ENCODE data around the gene NAA10. TPM values are rescaled to one million over a fixed set of nuclear protein-coding genes. Genes with fewer than 3 reads are reported as not detected.

The NAA10 gene
- total RNA-seq, 2 experiments from 2014 or later: 79.5 to 84.3 TPM

GRCh38 chrX:153938226-153938786, 3.5 kb upstream of the NAA10 start:
- peaks cover 12% of the 10 kb centered on the region for H3K4me1 Mint-ChIP-seq
- DNase-seq (no peak), ATAC-seq (ENCODE audit: low read depth) (no peak)
- POLR2A ChIA-PET: interaction anchor here (0.6 to 8.7 kb wide), 4 partner anchors 9 to 80 kb away, joined by 3 to 69 read pairs (median 5); partner anchors contain the start of gene ARHGAP4
- no peak overlapping the region for H3K27ac Mint-ChIP-seq
- H3K9me3 Mint-ChIP-seq: no peaks in the 10 kb centered on the region
- no peaks in the 10 kb centered on the region for H3K27me3 Mint-ChIP-seq
- H3K36me3 Mint-ChIP-seq: peaks cover 1% of the 10 kb centered on the region
- no peak overlapping the region for H3K4me3 Mint-ChIP-seq

- Mint-ChIP-seq H3K27me3 (no peaks in the 10 kb centered on the region), H3K27ac (no peak overlapping the region), H3K36me3 (peaks cover 1% of the 10 kb centered on the region), H3K9me3 (no peaks in the 10 kb centered on the region), H3K4me1 (peaks cover 12% of the 10 kb centered on the region), H3K4me3 (no peak overlapping the region)
- DNase-seq (no peak), ATAC-seq (ENCODE audit: low read depth) (no peak)
- POLR2A ChIA-PET: interaction anchor here (8.7 kb wide), 1 partner anchor 13 kb away, joined by 69 read pairs; the partner anchor contains the start of gene ARHGAP4
Measured at GRCh38 chrX:153937056-153937455, 2.2 kb upstream of the NAA10 start.

- Mint-ChIP-seq H3K36me3 (peaks cover 5% of the 10 kb centered on the region), H3K4me3 (peak overlapping the region; percentile 64), H3K27ac (peak overlapping the region; percentile 56), H3K27me3 (no peaks in the 10 kb centered on the region), H3K4me1 (peaks cover 9% of the 10 kb centered on the region), H3K9me3 (no peaks in the 10 kb centered on the region)
- DNase-seq (no peak), ATAC-seq (ENCODE audit: low read depth) (no peak)
- POLR2A ChIA-PET: interaction anchor here (1.1 to 8.7 kb wide), 3 partner anchors 11 to 40 kb away, joined by 3 to 69 read pairs (median 4); partner anchors contain the start of gene ARHGAP4
Measured at GRCh38 chrX:153935326-153935851, 552 bp upstream of the NAA10 start.

- POLR2A ChIA-PET: interaction anchor here (0.6 to 8.7 kb wide), 4 partner anchors 10 to 67 kb away, joined by 4 to 69 read pairs (median 4); partner anchors contain the start of gene ARHGAP4
- H3K9me3 Mint-ChIP-seq: no peaks in the 10 kb centered on the region
Measured at GRCh38 chrX:153934148-153934761, 582 bp downstream of the NAA10 start.

GRCh38 chrX:153933748-153934147, 1.1 kb downstream of the NAA10 start:
- ATAC-seq (ENCODE audit: low read depth): no peak

More at GRCh38 chrX:153934148-153934761, 582 bp downstream of the NAA10 start:
- ATAC-seq (ENCODE audit: low read depth) (peak; percentile 12), DNase-seq (no peak)
- Mint-ChIP-seq H3K27ac (peak overlapping the region; percentile 76), H3K36me3 (peaks cover 5% of the 10 kb centered on the region), H3K4me1 (peaks cover 11% of the 10 kb centered on the region), H3K4me3 (peak overlapping the region; percentile 84), H3K27me3 (no peaks in the 10 kb centered on the region)

GRCh38 chrX:153932220-153932915, 2.5 kb downstream of the NAA10 start:
- ATAC-seq (ENCODE audit: low read depth): no peak
- DNase-seq: no peak
- POLR2A ChIA-PET: interaction anchor here (8.7 kb wide), 1 partner anchor 8 kb away, joined by 69 read pairs; the partner anchor contains the start of gene ARHGAP4
- peaks cover 14% of the 10 kb centered on the region for H3K4me1 Mint-ChIP-seq
- no peaks in the 10 kb centered on the region for H3K9me3 Mint-ChIP-seq
- no peak overlapping the region for H3K27ac Mint-ChIP-seq
- H3K4me3 Mint-ChIP-seq: no peak overlapping the region
- peaks cover 9% of the 10 kb centered on the region for H3K36me3 Mint-ChIP-seq
- H3K27me3 Mint-ChIP-seq: no peaks in the 10 kb centered on the region

More at GRCh38 chrX:153933748-153934147, 1.1 kb downstream of the NAA10 start:
- Mint-ChIP-seq H3K9me3 (no peaks in the 10 kb centered on the region), H3K4me3 (peak overlapping the region; percentile 84), H3K27ac (peak overlapping the region; percentile 76), H3K27me3 (no peaks in the 10 kb centered on the region), H3K36me3 (peaks cover 7% of the 10 kb centered on the region), H3K4me1 (peaks cover 14% of the 10 kb centered on the region)
- DNase-seq: no peak
- POLR2A ChIA-PET: interaction anchor here (0.6 to 8.7 kb wide), 4 partner anchors 10 to 68 kb away, joined by 4 to 69 read pairs (median 4); partner anchors contain the start of gene ARHGAP4

- no peak overlapping the region for H3K4me3 Mint-ChIP-seq
- H3K4me1 Mint-ChIP-seq: peaks cover 16% of the 10 kb centered on the region
- peak overlapping the region; percentile 62 for H3K27ac Mint-ChIP-seq
- no peak for DNase-seq
- H3K9me3 Mint-ChIP-seq: no peaks in the 10 kb centered on the region
- POLR2A ChIA-PET: no interaction called here
- ATAC-seq (ENCODE audit: low read depth): no peak
- H3K27me3 Mint-ChIP-seq: no peaks in the 10 kb centered on the region
- peaks cover 9% of the 10 kb centered on the region for H3K36me3 Mint-ChIP-seq
Measured at GRCh38 chrX:153931748-153932147, 3.1 kb downstream of the NAA10 start.

- Mint-ChIP-seq H3K27ac (peak overlapping the region; percentile 62), H3K4me3 (no peak overlapping the region), H3K9me3 (no peaks in the 10 kb centered on the region), H3K36me3 (peaks cover 9% of the 10 kb centered on the region), H3K4me1 (peaks cover 15% of the 10 kb centered on the region), H3K27me3 (no peaks in the 10 kb centered on the region)
- no peak for ATAC-seq (ENCODE audit: low read depth)
- POLR2A ChIA-PET: no interaction called here
- no peak for DNase-seq
Measured at GRCh38 chrX:153931151-153931550, 3.7 kb downstream of the NAA10 start.

GRCh38 chrX:153930011-153930910, 4.6 kb downstream of the NAA10 start:
- DNase-seq (no peak), ATAC-seq (ENCODE audit: low read depth) (no peak)
- Mint-ChIP-seq H3K4me3 (peak overlapping the region; percentile 32), H3K27ac (peak overlapping the region; percentile 73), H3K36me3 (peaks cover 11% of the 10 kb centered on the region), H3K27me3 (no peaks in the 10 kb centered on the region), H3K9me3 (no peaks in the 10 kb centered on the region), H3K4me1 (peaks cover 11% of the 10 kb centered on the region)
- POLR2A ChIA-PET: interaction anchor here (0.7 to 9.1 kb wide), 4 partner anchors 8 to 23 kb away, joined by 3 to 185 read pairs (median 4); partner anchors contain the start of gene RENBP

GRCh38 chrX:153929576-153929975, 5.3 kb downstream of the NAA10 start:
- Mint-ChIP-seq H3K27ac (peak overlapping the region; percentile 70), H3K36me3 (peaks cover 15% of the 10 kb centered on the region), H3K27me3 (no peaks in the 10 kb centered on the region), H3K4me1 (peaks cover 11% of the 10 kb centered on the region), H3K9me3 (no peaks in the 10 kb centered on the region), H3K4me3 (peak overlapping the region; percentile 97)
- POLR2A ChIA-PET: interaction anchor here (0.7 to 9.1 kb wide), 4 partner anchors 9 to 23 kb away, joined by 3 to 185 read pairs (median 4); partner anchors contain the start of gene RENBP
- ATAC-seq (ENCODE audit: low read depth) (no peak), DNase-seq (no peak)

- no peak for DNase-seq
- H3K36me3 Mint-ChIP-seq: peaks cover 19% of the 10 kb centered on the region
- H3K27ac Mint-ChIP-seq: peak overlapping the region; percentile 70
- no peaks in the 10 kb centered on the region for H3K27me3 Mint-ChIP-seq
- POLR2A ChIA-PET: interaction anchor here (1.3 to 9.1 kb wide), 5 partner anchors 19 to 201 kb away, joined by 3 to 185 read pairs (median 10); partner anchors contain the start of genes HCFC1, RENBP and TMEM187
- H3K9me3 Mint-ChIP-seq: no peaks in the 10 kb centered on the region
- H3K4me1 Mint-ChIP-seq: peaks cover 11% of the 10 kb centered on the region
- H3K4me3 Mint-ChIP-seq: peak overlapping the region; percentile 97
- no peak for ATAC-seq (ENCODE audit: low read depth)
Measured at GRCh38 chrX:153928846-153929245, 6.0 kb downstream of the NAA10 start.
